ENCODE measurements around the gene LDLRAD4.

LDLRAD4 gene

DNA sequence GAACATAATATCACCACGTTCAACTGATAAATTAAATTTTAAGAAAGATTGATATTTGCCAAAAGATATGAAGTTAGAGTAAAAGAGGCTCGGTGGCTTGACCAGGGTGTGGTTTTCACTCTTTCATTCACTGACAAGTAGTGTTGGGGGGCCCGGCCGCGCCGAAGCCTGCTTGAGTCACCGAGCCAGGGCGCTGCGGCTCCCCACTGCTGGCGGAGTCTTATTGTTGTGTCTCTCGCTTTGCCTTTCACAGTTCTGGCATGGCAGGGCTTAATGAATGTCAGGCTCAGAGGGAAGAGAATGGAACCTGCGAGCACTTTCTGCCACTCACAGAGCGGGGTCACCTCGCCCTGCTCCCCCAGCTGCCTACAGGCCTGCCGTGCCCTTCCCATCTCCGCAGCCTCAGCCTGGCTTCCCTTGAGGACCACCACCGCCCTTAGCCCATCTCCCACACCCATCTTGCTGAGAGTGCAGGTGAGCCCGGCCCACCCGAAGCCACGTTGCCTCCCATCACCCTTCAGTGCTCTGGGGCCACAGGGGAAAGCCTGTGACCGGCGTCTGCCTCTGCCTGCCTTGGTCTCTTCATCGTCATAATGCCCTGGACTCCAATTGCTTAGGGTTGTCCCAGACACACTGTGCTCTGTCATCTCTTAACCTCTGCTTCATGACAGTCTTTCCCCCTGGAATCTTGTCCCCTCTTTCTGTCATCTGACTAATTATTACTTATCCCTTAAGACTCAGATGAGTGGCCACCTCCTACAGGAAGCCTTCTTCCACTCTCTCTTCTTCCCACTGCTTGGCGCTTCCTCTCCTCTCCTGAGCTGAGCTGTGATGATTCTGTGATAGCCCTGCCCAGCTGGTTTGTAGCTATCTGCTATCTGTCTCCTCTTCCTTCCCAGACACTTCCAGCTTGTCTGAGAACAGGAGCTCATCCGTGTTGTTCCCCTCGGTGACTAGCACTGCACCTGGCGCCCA lies 365.3 kb downstream of the LDLRAD4 start:
- Histone ChIP-seq H3K9me3 (ENCODE audit: insufficient read depth, low read depth, low read length) (no peaks in the 10 kb centered on the region), H3K27ac (ENCODE audit: low read length) (no peak overlapping the region), H3K36me3 (ENCODE audit: insufficient read depth, low read depth, low read length) (no peaks in the 10 kb centered on the region), H3K27me3 (ENCODE audit: insufficient read depth, low read length) (no peaks in the 10 kb centered on the region), H3K4me1 (ENCODE audit: insufficient read depth, low read length) (no peaks in the 10 kb centered on the region), H3K4me3 (ENCODE audit: low read length) (no peak overlapping the region), H3K9ac (ENCODE audit: low read depth, low read length) (no peak overlapping the region)

GRCh38 chr18:13584825-13585224 lies 366.3 kb downstream of the LDLRAD4 start:
- H3K27ac ChIP-seq (ENCODE audit: low read length): no peak overlapping the region
- no peak overlapping the region for H3K4me3 ChIP-seq (ENCODE audit: low read length)

GRCh38 chr18:13585379-13586153 lies 367.0 kb downstream of the LDLRAD4 start:
- Histone ChIP-seq H3K4me1 (ENCODE audit: insufficient read depth, low read length) (no peaks in the 10 kb centered on the region), H3K4me3 (ENCODE audit: low read length) (no peak overlapping the region), H3K36me3 (ENCODE audit: insufficient read depth, low read depth, low read length) (no peaks in the 10 kb centered on the region), H3K27ac (ENCODE audit: low read length) (no peak overlapping the region), H3K9me3 (ENCODE audit: insufficient read depth, low read depth, low read length) (no peaks in the 10 kb centered on the region), H3K9ac (ENCODE audit: low read depth, low read length) (no peak overlapping the region), H3K27me3 (ENCODE audit: insufficient read depth, low read length) (no peaks in the 10 kb centered on the region)

More at GRCh38 chr18:13584825-13585224, 366.3 kb downstream of the LDLRAD4 start:
- H3K4me1 ChIP-seq (ENCODE audit: insufficient read depth, low read length): no peaks in the 10 kb centered on the region
- H3K36me3 ChIP-seq (ENCODE audit: insufficient read depth, low read depth, low read length): no peaks in the 10 kb centered on the region
- H3K9ac ChIP-seq (ENCODE audit: low read depth, low read length): no peak overlapping the region
- H3K27me3 ChIP-seq (ENCODE audit: insufficient read depth, low read length): no peaks in the 10 kb centered on the region
- H3K9me3 ChIP-seq (ENCODE audit: insufficient read depth, low read depth, low read length): no peaks in the 10 kb centered on the region

DNA sequence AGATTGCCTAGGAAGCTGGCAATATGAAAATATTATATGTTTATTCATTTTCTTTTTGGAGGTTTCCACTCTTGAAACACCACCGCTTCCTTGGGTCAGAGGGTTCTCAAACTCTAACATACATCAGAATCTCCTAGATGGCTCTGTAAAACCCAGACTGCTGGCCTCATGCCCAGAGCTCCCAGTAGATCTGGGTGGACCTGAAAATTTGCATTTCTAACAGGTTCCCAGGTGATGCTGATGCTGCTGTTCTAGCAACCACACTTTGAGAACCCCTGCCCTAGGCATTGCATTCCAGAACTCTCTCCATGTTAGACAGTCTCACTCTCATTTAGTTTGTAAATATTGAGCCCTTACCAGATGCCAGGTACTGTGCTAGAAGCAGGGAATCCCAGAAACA lies 368.4 kb downstream of the LDLRAD4 start:
- no peak overlapping the region for H3K27ac ChIP-seq (ENCODE audit: low read length)
- H3K36me3 ChIP-seq (ENCODE audit: insufficient read depth, low read depth, low read length): no peaks in the 10 kb centered on the region
- no peak overlapping the region for H3K9ac ChIP-seq (ENCODE audit: low read depth, low read length)
- no peaks in the 10 kb centered on the region for H3K4me1 ChIP-seq (ENCODE audit: insufficient read depth, low read length)
- H3K27me3 ChIP-seq (ENCODE audit: insufficient read depth, low read length): no peaks in the 10 kb centered on the region
- H3K9me3 ChIP-seq (ENCODE audit: insufficient read depth, low read depth, low read length): no peaks in the 10 kb centered on the region
- no peak overlapping the region for H3K4me3 ChIP-seq (ENCODE audit: low read length)

GRCh38 chr18:13587477-13587876 lies 368.9 kb downstream of the LDLRAD4 start:
- Histone ChIP-seq H3K9me3 (ENCODE audit: insufficient read depth, low read depth, low read length) (no peaks in the 10 kb centered on the region), H3K27ac (ENCODE audit: low read length) (no peak overlapping the region), H3K4me3 (ENCODE audit: low read length) (no peak overlapping the region), H3K27me3 (ENCODE audit: insufficient read depth, low read length) (no peaks in the 10 kb centered on the region), H3K4me1 (ENCODE audit: insufficient read depth, low read length) (no peaks in the 10 kb centered on the region), H3K9ac (ENCODE audit: low read depth, low read length) (no peak overlapping the region), H3K36me3 (ENCODE audit: insufficient read depth, low read depth, low read length) (no peaks in the 10 kb centered on the region)

DNA sequence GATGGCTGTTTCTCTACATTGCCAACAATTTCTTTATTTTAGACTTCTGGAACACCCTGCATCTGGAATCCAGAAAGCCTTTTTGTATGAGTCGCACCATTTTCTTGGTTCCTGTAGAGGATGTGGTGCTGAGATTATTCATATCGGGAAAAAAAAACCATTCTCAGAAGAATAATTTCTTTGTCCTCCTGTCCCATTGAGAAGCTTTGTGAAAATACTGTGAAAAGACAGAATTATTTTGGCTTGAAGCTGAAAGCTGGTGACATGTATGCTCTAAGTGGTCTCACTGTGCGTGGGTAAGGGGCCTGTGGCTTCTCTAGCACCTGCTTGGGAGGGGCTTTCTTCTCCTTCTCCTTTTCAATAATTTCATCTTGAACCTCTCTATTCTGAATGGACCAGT lies 369.4 kb downstream of the LDLRAD4 start:
- no peaks in the 10 kb centered on the region for H3K4me1 ChIP-seq (ENCODE audit: insufficient read depth, low read length)
- H3K27me3 ChIP-seq (ENCODE audit: insufficient read depth, low read length): no peaks in the 10 kb centered on the region
- H3K9me3 ChIP-seq (ENCODE audit: insufficient read depth, low read depth, low read length): no peaks in the 10 kb centered on the region
- no peak overlapping the region for H3K9ac ChIP-seq (ENCODE audit: low read depth, low read length)
- H3K27ac ChIP-seq (ENCODE audit: low read length): no peak overlapping the region
- no peak overlapping the region for H3K4me3 ChIP-seq (ENCODE audit: low read length)
- no peaks in the 10 kb centered on the region for H3K36me3 ChIP-seq (ENCODE audit: insufficient read depth, low read depth, low read length)

DNA sequence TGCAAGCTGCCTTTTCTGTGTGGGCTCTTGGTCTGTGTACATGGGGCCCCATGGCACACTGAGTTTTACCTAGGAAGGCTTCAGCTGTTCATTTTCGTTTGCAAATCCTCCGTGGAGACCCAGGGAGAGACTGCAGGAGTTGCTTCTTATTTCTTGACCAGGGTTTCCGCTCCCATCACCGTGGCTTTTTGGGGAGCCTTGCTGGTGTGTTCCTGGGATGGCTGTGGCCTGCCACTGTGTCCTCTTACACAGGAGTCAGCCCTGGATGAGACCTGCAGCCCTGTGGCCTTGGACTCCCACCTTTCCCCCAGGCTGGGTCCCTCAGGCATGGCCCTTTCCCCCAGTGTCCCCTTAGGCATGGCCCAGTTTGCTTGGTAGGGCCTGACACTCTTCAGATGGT lies 370.8 kb downstream of the LDLRAD4 start:
- no peaks in the 10 kb centered on the region for H3K9me3 ChIP-seq (ENCODE audit: insufficient read depth, low read depth, low read length)
- no peaks in the 10 kb centered on the region for H3K4me1 ChIP-seq (ENCODE audit: insufficient read depth, low read length)
- no peaks in the 10 kb centered on the region for H3K27me3 ChIP-seq (ENCODE audit: insufficient read depth, low read length)
- no peak overlapping the region; the same call in 1 of the 2 replicates for H3K9ac ChIP-seq (ENCODE audit: low read depth, low read length)
- no peaks in the 10 kb centered on the region for H3K36me3 ChIP-seq (ENCODE audit: insufficient read depth, low read depth, low read length)
- H3K4me3 ChIP-seq (ENCODE audit: low read length): no peak overlapping the region
- H3K27ac ChIP-seq (ENCODE audit: low read length): no peak overlapping the region

GRCh38 chr18:13589943-13590342 lies 371.4 kb downstream of the LDLRAD4 start:
- no peak overlapping the region for H3K4me3 ChIP-seq (ENCODE audit: low read length)
- H3K4me1 ChIP-seq (ENCODE audit: insufficient read depth, low read length): no peaks in the 10 kb centered on the region
- no peak overlapping the region for H3K27ac ChIP-seq (ENCODE audit: low read length)
- no peak overlapping the region for H3K9ac ChIP-seq (ENCODE audit: low read depth, low read length)
- no peaks in the 10 kb centered on the region for H3K9me3 ChIP-seq (ENCODE audit: insufficient read depth, low read depth, low read length)
- H3K36me3 ChIP-seq (ENCODE audit: insufficient read depth, low read depth, low read length): no peaks in the 10 kb centered on the region
- no peaks in the 10 kb centered on the region for H3K27me3 ChIP-seq (ENCODE audit: insufficient read depth, low read length)

DNA sequence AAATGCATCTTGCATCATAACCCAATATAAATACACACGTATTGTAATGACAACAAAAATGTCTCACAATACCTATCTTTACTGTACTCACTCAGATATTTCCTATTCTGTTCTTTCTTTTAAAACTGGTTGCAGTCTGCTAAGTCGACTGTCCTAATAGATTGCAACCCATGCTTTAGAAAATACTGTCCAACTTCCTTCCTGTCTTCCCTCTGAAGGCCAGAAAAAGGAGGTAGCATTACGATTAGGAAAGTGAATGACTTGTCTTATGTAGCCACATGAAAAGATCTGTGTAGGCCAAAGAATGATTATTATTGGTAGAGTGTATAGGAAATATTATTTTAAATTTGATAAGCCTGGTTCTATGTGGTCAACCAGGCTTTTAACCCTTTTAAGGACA lies 373.7 kb downstream of the LDLRAD4 start:
- Histone ChIP-seq H3K4me3 (ENCODE audit: low read length) (no peak overlapping the region), H3K9ac (ENCODE audit: low read depth, low read length) (no peak overlapping the region), H3K4me1 (ENCODE audit: insufficient read depth, low read length) (no peaks in the 10 kb centered on the region), H3K36me3 (ENCODE audit: insufficient read depth, low read depth, low read length) (no peaks in the 10 kb centered on the region), H3K9me3 (ENCODE audit: insufficient read depth, low read depth, low read length) (peaks cover 20% of the 10 kb centered on the region), H3K27me3 (ENCODE audit: insufficient read depth, low read length) (no peaks in the 10 kb centered on the region), H3K27ac (ENCODE audit: low read length) (no peak overlapping the region)

DNA sequence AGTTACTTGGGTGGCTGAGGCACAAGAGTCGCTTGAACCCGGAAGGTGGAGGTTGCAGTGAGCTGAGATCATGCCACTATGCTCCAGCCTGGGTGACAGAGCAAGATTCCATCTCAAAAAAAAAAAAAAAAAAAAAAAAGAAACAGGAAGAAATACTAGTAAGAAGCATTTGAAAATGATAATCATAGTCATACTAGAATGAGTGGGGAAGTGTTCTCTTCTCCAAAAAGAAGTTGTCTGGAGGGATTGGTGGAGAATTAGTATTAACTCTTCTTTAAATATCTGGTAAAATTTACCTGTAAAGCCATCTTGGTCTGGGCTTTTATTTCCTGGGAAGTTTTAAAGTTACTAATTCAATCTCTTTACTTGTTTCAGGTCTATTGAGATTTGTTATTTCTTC lies 376.0 kb downstream of the LDLRAD4 start:
- H3K36me3 ChIP-seq (ENCODE audit: insufficient read depth, low read depth, low read length): no peaks in the 10 kb centered on the region
- H3K9ac ChIP-seq (ENCODE audit: low read depth, low read length): no peak overlapping the region
- no peaks in the 10 kb centered on the region for H3K27me3 ChIP-seq (ENCODE audit: insufficient read depth, low read length)
- H3K27ac ChIP-seq (ENCODE audit: low read length): no peak overlapping the region
- peaks cover 35% of the 10 kb centered on the region for H3K9me3 ChIP-seq (ENCODE audit: insufficient read depth, low read depth, low read length)
- no peaks in the 10 kb centered on the region for H3K4me1 ChIP-seq (ENCODE audit: insufficient read depth, low read length)
- no peak overlapping the region for H3K4me3 ChIP-seq (ENCODE audit: low read length)

DNA sequence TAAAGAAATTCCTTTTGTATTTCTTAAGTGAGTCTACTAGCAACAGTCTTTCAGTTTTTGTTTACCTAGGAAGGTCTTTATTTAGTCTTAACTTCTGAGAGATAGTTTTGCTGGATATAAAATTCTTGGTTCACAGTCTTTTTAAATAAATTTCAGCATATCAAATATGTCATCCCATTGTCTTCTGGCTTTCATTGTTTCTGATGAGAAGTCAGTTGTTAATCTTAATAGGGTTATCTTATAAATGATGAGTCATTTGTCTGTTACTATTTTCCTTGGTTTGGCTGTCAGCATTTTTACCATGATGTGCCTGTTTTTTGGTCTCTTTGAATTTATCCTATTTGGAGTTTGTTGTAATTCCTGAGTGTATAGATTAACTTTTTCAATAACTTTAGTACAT lies 378.5 kb downstream of the LDLRAD4 start:
- Histone ChIP-seq H3K36me3 (ENCODE audit: insufficient read depth, low read depth, low read length) (no peaks in the 10 kb centered on the region), H3K4me1 (ENCODE audit: insufficient read depth, low read length) (no peaks in the 10 kb centered on the region), H3K27me3 (ENCODE audit: insufficient read depth, low read length) (no peaks in the 10 kb centered on the region), H3K27ac (ENCODE audit: low read length) (no peak overlapping the region), H3K9me3 (ENCODE audit: insufficient read depth, low read depth, low read length) (peaks cover 35% of the 10 kb centered on the region), H3K4me3 (ENCODE audit: low read length) (no peak overlapping the region), H3K9ac (ENCODE audit: low read depth, low read length) (no peak overlapping the region)

- H3K9me3 ChIP-seq (ENCODE audit: insufficient read depth, low read depth, low read length): peaks cover 35% of the 10 kb centered on the region
- H3K27me3 ChIP-seq (ENCODE audit: insufficient read depth, low read length): no peaks in the 10 kb centered on the region
- H3K4me3 ChIP-seq (ENCODE audit: low read length): no peak overlapping the region
- H3K9ac ChIP-seq (ENCODE audit: low read depth, low read length): no peak overlapping the region
- H3K36me3 ChIP-seq (ENCODE audit: insufficient read depth, low read depth, low read length): no peaks in the 10 kb centered on the region
- H3K27ac ChIP-seq (ENCODE audit: low read length): no peak overlapping the region
- no peaks in the 10 kb centered on the region for H3K4me1 ChIP-seq (ENCODE audit: insufficient read depth, low read length)
These were observed 380.0 kb downstream of the LDLRAD4 start for GRCh38 chr18:13598591-13598990.

Measured in iPS-20b (cell line).